HT1080 (cell line): ENCODE data around the gene TFAP2C. TPM values are rescaled to one million over a fixed set of nuclear protein-coding genes. Genes with fewer than 3 reads are reported as not detected.
"Not testable (repeated sequence)": the region's sequence is repeated elsewhere in the genome, so short reads cannot be mapped to it uniquely, and the experiment has no call there.

Experiments used
- DNase-seq: peaks from one replicate; pipeline ENCODE4 v3.0.0-alpha.2; 2015; ENCODE audit warnings: low read depth
- small RNA-seq: library from RNA; depleted of rRNA; stranded (forward); fragments of <200 nt; gene quantifications from one replicate; pipeline ENCODE3, GENCODE V24; 2014
- total RNA-seq: library from RNA; depleted of rRNA; stranded (reverse); fragments of >200 nt; shearing (Covaris generic); gene quantifications from 2 replicates; pipeline ENCODE4 v1.2.3, GENCODE V29; 2014; rRNA removed

Gene TFAP2C
- total RNA-seq, 1 experiment from 2014 or later: 11.7 TPM

DNA sequence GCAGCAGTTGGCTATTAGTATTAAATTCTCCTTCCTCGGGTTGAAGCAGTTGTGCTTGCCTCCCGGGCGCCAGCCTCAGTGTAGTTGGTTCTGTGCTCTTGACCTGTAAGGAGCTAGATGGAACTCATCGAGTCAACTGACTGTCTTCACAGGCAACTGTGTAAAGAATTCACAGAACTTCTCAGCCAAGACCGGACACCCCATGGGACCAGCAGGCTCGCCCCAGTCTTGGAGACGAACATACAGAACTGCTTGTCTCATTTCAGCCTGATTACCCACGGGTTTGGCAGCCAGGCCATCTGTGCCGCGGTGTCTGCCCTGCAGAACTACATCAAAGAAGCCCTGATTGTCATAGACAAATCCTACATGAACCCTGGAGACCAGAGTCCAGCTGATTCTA, 8.5 kb downstream of the TFAP2C start:
- no peak for DNase-seq

DNA sequence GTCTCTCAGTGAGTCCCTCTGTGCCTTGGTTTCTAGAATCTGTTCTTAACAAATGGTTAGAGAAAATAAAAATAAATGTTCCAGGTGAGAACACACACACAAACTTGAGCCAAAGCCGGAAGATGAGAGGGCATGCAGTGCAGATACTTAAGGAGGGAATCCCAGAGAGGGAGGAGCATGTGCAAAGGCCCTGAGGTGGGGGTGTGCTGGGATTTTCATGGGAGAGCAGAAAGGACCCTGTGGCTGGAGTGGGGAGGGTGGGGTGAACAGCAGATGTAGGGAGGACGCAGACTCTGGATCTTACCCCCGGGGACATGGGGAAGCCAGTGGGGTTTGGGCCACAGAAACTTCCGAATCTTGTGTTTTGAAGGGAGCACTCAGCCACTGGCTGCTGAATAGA, 17.5 kb downstream of the TFAP2C start:
- no peak for DNase-seq

DNA sequence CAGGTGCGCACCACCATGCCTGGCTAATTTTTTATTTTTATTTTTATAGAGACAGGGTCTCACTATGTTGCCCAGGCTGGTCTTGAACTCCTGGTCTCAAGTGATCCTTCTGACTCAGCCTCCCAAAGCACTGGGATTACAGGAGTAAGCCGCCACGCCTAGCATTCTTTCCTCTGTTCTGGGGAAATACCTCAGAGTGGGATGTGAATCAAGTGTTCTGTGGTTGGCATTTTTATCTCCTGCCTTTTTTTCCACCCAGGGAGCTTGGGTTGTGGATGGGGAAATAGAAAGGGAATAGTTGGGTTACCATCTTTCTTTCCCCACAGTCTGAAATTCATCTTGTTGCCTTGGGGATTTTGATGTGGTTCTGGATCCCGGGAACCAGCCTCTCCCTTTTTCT, 24.1 kb downstream of the TFAP2C start:
- DNase-seq: no peak

DNA sequence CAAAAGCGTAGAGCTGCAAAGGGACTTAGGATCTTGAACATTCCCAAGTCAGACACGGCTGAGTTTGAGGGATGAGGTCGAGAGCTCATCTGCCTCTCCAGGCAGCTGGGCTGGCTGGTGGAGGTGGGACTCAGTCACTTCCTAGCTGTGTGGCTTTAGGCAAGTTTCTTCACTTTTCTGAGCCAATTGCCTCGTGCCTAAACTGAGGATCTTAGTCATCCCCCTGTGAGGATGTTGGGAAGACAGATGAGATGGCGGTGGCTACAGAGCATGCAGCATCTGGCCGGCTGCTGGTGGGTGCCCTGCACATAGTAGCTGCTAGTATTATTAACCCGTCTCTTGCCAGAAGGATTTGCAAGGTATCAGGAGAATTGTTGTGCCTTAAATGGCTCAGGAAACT, 27.5 kb downstream of the TFAP2C start:
- no peak for DNase-seq

DNA sequence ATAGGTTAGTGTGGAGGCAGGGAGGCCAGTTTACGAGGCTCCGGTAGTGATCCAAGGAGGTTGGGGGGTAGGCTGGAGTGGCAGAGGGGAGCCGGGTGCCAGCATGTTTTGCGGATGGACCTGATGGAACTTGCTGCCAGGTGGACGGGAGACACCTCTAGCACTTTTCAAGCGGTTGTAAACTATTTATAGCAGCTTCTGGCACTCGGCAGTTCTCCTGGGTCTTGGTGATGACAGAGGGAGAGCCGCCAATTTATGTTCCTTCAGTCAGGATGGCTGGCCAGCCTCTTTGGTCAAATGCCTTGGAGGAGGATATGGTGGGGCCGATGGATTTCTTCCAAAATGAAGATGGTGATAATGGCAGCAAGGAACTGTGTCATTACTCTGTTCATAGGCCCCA, 28.8 kb downstream of the TFAP2C start:
- no peak for DNase-seq

DNA sequence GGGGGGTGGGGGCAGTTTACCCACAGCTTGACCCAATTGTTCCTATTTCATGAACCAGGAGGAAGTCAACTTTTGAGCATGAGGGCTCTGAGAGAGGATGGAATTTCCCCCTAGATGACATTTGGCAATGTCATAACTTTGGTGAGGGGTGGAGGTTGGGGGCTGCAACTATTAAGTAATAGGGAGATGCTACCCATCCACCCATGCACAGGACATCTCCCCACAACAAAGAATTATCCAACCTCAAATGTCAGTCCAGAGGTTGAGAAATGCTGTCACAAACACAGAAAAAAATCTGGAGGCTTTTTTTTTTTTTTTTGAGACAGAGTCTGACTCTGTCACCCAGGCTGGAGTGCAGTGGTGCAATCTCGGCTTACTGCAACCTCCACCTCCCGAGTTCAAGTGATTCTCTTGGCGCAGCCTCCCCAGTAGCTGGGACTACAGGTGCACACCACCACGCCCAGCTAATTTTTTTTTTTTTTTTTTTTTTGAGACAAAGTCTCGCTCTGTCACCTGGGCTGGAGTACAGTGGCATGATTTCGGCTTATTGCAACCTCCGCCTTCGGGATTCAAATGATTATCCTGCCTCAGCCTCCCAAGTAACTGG, 29.3 kb downstream of the TFAP2C start:
- DNase-seq: not testable (repeated sequence)

DNA sequence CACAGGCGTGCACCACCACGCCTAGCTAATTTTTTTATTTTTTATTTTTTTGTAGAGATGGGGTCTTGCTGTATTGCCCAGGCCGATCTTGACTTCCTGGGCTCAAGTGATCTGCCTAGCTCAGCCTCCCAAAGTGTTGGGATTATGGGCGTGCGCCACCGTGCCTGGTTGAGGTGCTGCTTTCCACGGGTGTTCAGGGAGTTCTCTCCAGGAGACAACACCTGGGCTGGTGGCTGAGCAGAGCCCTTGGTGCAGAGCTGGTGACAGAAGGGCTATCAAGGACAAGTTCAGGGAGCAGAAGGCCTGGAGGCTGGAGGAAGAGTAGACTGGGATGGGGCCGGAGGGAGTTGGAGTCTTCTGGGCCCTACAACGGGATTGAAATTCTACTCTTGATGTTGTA, 34.6 kb downstream of the TFAP2C start:
- DNase-seq: no peak

DNA sequence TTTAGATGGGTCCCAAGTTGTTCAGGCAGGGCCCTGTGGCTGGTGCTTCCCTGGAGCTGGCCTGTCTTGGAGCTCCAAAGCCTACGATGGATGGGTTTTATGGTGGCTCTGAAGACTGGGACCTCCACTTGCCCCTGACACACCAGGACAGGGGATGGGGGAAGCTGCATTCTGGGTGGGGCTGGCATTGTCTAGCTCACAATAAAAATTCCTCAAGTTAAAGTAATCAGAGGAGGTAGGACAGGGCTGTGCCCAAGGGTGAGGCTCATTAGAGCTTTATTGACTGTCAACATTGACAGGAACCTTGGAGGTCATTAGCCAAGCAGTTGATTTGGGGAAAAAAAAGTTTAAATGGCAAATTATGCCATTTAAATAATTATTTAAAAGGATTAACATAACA, 35.7 kb downstream of the TFAP2C start:
- no peak for DNase-seq

DNA sequence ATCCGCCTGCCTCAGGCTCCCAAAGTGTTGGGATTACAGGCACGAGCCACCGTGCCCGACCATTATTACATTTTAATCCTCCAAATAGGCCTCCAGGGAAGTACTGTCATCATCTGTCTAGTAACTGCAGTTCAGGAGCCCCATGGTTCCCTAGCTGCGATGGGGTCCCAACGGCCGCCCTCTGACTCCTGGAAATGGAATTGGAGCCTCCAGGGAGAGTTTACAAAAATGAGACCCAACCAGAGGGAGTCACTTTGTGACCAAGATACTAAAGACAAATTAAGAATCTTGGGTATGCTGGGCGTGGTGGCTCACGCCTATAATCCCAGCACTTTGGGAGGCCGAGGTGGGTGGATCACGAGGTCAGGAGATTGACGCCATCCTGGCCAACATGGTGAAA, 36.7 kb downstream of the TFAP2C start:
- no peak for DNase-seq

DNA sequence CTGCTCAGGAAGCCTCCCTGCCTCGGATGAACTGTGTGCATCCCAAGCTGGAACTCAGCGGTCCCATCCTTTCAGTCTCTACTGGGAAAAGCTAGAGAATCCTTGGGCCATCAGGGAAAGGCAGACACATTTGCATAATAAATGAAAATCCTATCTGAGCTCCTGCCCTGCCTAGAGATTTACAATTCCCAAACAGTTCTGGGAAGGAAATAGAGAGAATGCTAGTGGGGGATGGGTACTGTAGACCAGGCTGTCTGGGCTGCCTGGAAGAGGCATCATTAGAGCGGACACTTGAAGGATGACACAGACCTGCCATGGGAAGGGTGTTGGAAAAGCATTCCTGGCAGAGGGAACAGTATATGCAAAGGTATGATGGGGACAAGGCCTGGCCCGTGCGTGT, 44.3 kb downstream of the TFAP2C start:
- no peak for DNase-seq

DNA sequence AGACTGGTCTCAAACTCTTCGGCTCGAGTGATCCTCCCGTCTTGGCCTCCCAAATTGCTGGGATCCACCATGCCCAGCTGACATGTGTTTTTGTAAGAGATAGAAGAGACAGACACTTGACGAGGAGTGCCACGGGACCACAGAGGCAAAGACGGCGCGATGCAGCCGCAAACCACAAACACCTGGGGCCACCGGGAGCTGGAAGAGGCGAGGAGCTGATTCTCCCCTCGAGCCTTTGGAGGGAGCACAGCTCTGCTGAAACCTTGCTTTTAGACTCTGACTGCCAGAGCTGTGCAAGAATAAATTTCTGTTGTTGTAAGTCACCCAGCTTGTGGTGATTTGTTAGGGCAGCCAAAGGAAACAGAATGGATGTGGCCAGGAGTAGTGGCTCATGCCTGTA, 46.9 kb downstream of the TFAP2C start:
- no peak for DNase-seq

DNA sequence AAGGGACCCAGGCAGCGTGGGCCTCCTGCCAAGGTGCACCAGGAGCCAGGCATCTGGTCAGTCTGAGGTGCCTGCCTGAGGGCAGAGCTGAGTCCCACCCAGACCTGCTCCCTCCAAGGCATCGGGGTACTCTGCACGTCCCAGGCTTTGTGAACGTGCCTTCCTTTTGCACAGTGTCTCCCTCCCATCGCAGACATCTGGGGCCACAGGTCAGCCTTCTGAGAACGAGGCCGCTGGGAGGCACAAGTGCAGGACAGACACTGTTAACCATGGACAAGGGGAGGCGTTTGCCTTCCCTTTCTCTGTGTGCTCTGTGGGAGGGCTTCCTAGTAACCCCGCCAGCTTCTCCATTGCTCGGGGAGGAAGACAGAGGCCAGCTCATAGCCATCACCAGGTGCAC, 47.6 kb downstream of the TFAP2C start:
- DNase-seq: no peak

DNA sequence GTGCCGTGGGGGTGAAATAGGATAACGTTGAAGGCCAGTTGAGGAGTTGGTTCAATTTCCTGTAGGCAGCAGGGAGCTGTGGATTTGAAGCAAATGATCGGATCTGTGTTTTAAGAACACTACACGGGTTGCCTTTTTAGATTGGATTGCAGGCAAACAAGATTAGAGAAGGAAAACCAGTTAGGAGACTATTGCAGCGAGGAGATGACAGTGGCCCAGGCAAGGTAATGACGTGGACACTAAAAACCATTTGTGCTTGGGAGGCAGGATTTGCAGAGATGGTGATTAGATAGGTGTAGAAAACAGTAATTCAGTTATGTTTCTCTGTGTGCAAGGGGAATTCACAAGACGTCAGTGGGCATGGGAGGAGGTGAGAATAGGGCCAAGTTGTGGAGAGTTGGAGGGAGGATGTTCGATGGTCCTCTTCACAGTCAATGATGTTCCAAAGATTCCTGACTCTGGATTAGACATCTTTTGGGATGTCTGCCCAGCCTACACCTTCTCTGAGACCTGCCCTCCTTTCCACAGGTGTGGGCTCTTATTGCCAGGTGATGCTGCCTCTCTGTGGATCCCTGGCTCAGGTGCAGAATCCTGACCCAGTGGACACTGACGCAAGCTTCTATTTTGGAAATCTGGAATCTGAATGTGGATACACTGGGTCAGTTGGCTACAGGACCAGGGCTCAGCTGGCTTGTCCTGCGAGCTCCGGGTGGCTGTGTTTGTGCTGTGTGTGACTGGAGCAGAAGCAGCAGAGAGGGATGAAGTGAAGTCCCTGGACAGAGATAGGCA, 54.2 kb downstream of the TFAP2C start:
- no peak for DNase-seq

DNA sequence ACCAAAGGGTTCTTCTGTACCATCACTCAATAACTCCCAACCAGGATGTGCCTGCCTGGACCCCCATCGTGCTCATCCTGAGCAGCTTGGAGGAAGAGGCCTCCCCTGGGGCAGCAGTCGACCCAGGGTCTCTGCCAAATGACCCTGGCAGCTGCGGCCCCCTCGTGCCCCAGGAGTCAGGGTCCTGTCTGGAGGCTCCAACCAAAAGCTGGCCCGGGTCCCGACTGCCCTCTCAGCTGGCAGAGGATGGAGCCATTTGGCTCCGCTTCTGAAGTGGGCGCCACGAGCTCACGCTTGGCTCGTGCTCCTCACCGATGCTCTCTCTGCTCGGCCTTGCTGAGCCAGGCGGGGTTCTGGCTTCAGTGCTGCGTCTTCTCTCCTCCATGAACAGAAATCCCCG, 56.8 kb downstream of the TFAP2C start:
- DNase-seq: no peak

DNA sequence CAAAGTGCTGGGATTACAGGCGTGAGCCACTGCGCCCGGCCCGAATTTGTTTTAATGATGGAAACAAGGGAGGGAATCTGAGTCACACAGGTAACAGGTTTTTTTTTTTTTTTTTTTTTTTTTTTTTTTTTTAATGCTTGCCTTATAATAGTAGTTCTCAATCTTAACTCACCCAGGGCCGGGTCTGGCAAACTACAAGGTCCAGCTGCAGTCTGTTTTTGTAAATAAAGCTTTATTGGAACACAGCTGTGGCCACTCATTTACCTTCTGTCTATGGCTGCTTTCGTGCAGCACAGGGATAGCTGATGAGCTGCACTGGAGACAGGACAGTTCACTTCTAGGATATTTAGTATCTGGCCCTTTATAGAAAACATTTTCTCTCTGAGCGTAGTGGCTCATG, 58.0 kb downstream of the TFAP2C start:
- no peak for DNase-seq

DNA sequence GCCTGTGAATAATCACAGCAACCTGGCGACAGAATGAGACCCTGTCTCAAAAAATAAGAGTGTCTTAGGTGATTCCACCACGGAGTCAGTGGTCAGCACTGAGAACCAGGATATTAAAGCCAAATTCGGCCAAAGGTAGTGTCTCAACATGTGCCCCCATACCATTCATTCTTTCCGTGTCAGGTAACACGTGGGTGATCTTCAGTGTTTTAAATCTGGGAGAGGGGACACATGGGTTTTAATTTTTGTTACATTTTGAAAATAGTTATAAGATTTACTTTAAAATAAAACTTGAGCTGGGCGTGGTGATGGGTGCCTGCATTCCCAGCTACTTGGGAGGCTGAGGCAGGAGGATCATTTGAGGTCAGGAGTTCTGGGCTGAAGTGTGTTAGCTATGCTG, 59.0 kb downstream of the TFAP2C start:
- no peak for DNase-seq

Small RNAs within 50 kb of the gene (small RNA-seq; reads per million reads assigned to genes)
- not detected for gene RN7SL170P
- not detected for gene RNU6-1146P

Other genes starting within 250 kb of the TFAP2C start
- 133 and 148 TPM in 2 replicates for gene AURKA, start 237.1 kb upstream of the TFAP2C start, total RNA-seq
- gene CSTF1, start 236.7 kb upstream of the TFAP2C start, total RNA-seq: 52.2 and 79.0 TPM in 2 replicates
- not detected in 2 replicates for gene CASS4, start 217.0 kb upstream of the TFAP2C start, total RNA-seq
- gene RTF2, start 160.7 kb upstream of the TFAP2C start, total RNA-seq: 76.0 and 97.3 TPM in 2 replicates
- gene FAM209A, start 104.6 kb upstream of the TFAP2C start, total RNA-seq: not detected in 2 replicates
- not detected in 2 replicates for gene FAM209B, start 96.1 kb upstream of the TFAP2C start, total RNA-seq